HepG2 (cell line): ENCODE data around the gene TAB2. TPM values are rescaled to one million over a fixed set of nuclear protein-coding genes. Genes with fewer than 3 reads are reported as not detected.

Experiments used
- ATAC-seq: fragments of 200-7000 bp; cut with Tn5 transposase; 3 replicates; pipeline ENCODE4 v1.9.1; 2020; ENCODE audit warnings: mild to moderate bottlenecking, moderate library complexity
- BruUV-seq: library from RNA; stranded (reverse); fragments of 400-500 nt; replicated peaks from 2 replicates; lab custom pipeline; 2021; lab: Mats Ljungman, UMichigan
- CTCF ChIA-PET: fragments of 300-600 bp; formaldehyde crosslinking; extraction: SDS; loops from one replicate; lab custom pipeline; 2021; ENCODE audit warnings: low total read pairs, inconsistent platforms, low intra/inter-chr PET ratio; lab: Yijun Ruan, JAX
- POLR2A ChIA-PET: fragments of 350-600 bp; sonication (Branson Sonifier 250); formaldehyde crosslinking; loops from one replicate; lab custom pipeline; 2020; ENCODE audit warnings: antibody characterized with exemption, inconsistent platforms; lab: Yijun Ruan, JAX
- DNase-seq: peaks from one replicate; pipeline ENCODE4 v3.0.0-alpha.2; 2015; ENCODE audit warnings: low spot score
- FAIRE-seq: peaks from 3 replicates; lab custom pipeline; 2011; peaks lifted over from hg19 to GRCh38; lab: Jason Lieb, UNC
- H2AFZ ChIP-seq: one replicate; pipeline ENCODE4 v1.6.1; 2011; ENCODE audit warnings: low read length, inconsistent platforms
- H3K27ac ChIP-seq: fragments of 300-600 bp; 3 replicates; pipeline ENCODE4 v1.8.0; 2011; ENCODE audit warnings: mixed run types, mild to moderate bottlenecking, mixed read lengths, low read length, inconsistent platforms; ENCODE audit not compliant: insufficient read depth; ENCODE audit errors: extremely low read length
- H3K27me3 ChIP-seq, 2 experiments: fragments of 200-600 bp in 1 of 2; 2 replicates in 1 of 2; 3 replicates in 1 of 2; pipeline versions ENCODE4 v1.6.0 to v1.8.0; 2011; ENCODE audit warnings: low read length in 2 of 2, mild to moderate bottlenecking in 2 of 2, moderate library complexity in 2 of 2, inconsistent platforms in 1 of 2; ENCODE audit not compliant: insufficient read depth in 2 of 2, control insufficient read depth in 1 of 2
- H3K36me3 ChIP-seq, 2 experiments: fragments of 200-600 bp in 1 of 2; replicated peaks in 1 of 2; 2 replicates in 1 of 2; 3 replicates in 1 of 2; pipeline versions ENCODE4 v1.5.1 to v1.8.0; 2011; ENCODE audit warnings: low read length in 2 of 2, inconsistent platforms in 1 of 2; ENCODE audit not compliant: insufficient read depth in 2 of 2, control insufficient read depth in 1 of 2
- H3K4me1 ChIP-seq: 2 replicates; pipeline ENCODE4 v1.5.1; 2012; ENCODE audit warnings: low read length, inconsistent platforms; ENCODE audit not compliant: insufficient read depth
- H3K4me2 ChIP-seq: 2 replicates; pipeline ENCODE4 v1.6.0; 2011; ENCODE audit warnings: low read depth, low read length, inconsistent platforms
- H3K4me3 ChIP-seq, 3 experiments: fragments of 200-600 bp in 1 of 3; sonication (generic), shearing (Covaris generic) in 1 of 3; replicated peaks in 1 of 3; 2 replicates each; pipeline ENCODE4 v1.5.1; 2011 to 2016; ENCODE audit warnings: low read length in 3 of 3, inconsistent platforms in 2 of 3, low read depth in 2 of 3, mild to moderate bottlenecking in 2 of 3, control low read depth in 1 of 3, mixed read lengths in 1 of 3; ENCODE audit not compliant: insufficient read depth in 1 of 3
- H3K79me2 ChIP-seq: one replicate; pipeline ENCODE4 v1.6.1; 2011; ENCODE audit warnings: low read length, inconsistent platforms; ENCODE audit not compliant: insufficient read depth
- H3K9ac ChIP-seq: 2 replicates; pipeline ENCODE4 v1.6.0; 2011; ENCODE audit warnings: mild to moderate bottlenecking, low read depth, low read length, inconsistent platforms; ENCODE audit not compliant: insufficient read depth
- H3K9me3 ChIP-seq: 2 replicates; pipeline ENCODE4 v1.5.1; 2012; ENCODE audit warnings: mild to moderate bottlenecking, low read length
- H4K20me1 ChIP-seq: 2 replicates; pipeline ENCODE4 v1.6.0; 2011; ENCODE audit warnings: inconsistent platforms, mild to moderate bottlenecking, low read length, moderate library complexity; ENCODE audit not compliant: insufficient read depth
- ADNP ChIP-seq: sonication (generic); formaldehyde crosslinking; IDR thresholded peaks from 2 replicates; pipeline ENCODE4 v1.4.0; 2020; ENCODE audit warnings: missing genetic modification reagents
- ATF1 ChIP-seq: IDR thresholded peaks from 2 replicates; pipeline ENCODE4 v1.6.1; 2016; ENCODE audit warnings: mild to moderate bottlenecking, control low read depth
- BHLHE40 ChIP-seq: IDR thresholded peaks from 2 replicates; pipeline ENCODE4 v1.6.1; 2011; ENCODE audit warnings: low read length, improper control_type of control experiment
- DPF2 ChIP-seq: sonication (generic); formaldehyde crosslinking; IDR thresholded peaks from 2 replicates; pipeline ENCODE4 v1.4.0; 2020; ENCODE audit warnings: mild to moderate bottlenecking, low read depth, missing genetic modification reagents, borderline replicate concordance
- FOXC1 ChIP-seq: sonication (generic); formaldehyde crosslinking; IDR thresholded peaks from 2 replicates; pipeline ENCODE4 v1.8.0; 2022; ENCODE audit warnings: mild to moderate bottlenecking, missing genetic modification reagents, borderline replicate concordance
- GRHL1 ChIP-seq: sonication (generic); formaldehyde crosslinking; conservative IDR thresholded peaks from 2 replicates; pipeline ENCODE4 v1.8.0; 2022; ENCODE audit warnings: missing genetic modification reagents
- MBNL3 ChIP-seq: fragments of 250-450 bp; sonication (Bioruptor Pico); conservative IDR thresholded peaks from 2 replicates; pipeline ENCODE4 v1.8.0; 2022; ENCODE audit warnings: mild to moderate bottlenecking, inconsistent platforms
- NR0B2 ChIP-seq: sonication (generic); formaldehyde crosslinking; IDR thresholded peaks from 2 replicates; pipeline ENCODE4 v1.4.0; 2020; ENCODE audit warnings: mild to moderate bottlenecking, missing genetic modification reagents
- NR2C2 ChIP-seq: sonication (generic); formaldehyde crosslinking; IDR thresholded peaks from 2 replicates; pipeline ENCODE4 v1.4.0; 2020; ENCODE audit warnings: missing genetic modification reagents, mild to moderate bottlenecking, moderate library complexity, borderline replicate concordance
- NR3C1 ChIP-seq: sonication (generic); formaldehyde crosslinking; IDR thresholded peaks from 2 replicates; pipeline ENCODE4 v1.4.0; 2020; ENCODE audit warnings: missing genetic modification reagents
- PRPF4 ChIP-seq: fragments of 200-400 bp; formaldehyde crosslinking; IDR thresholded peaks from 2 replicates; pipeline ENCODE4 v1.6.1; 2016; ENCODE audit warnings: low read length, low read depth; ENCODE audit not compliant: poor library complexity, severe bottlenecking
- RELA ChIP-seq: sonication (generic); formaldehyde crosslinking; IDR thresholded peaks from 2 replicates; pipeline ENCODE4 v1.4.0; 2020; ENCODE audit warnings: missing genetic modification reagents
- RFX1 ChIP-seq: fragments of 450-650 bp; IDR thresholded peaks from 2 replicates; pipeline ENCODE4 v1.6.1; 2017
- RFXANK ChIP-seq: IDR thresholded peaks from 2 replicates; pipeline ENCODE4 v1.6.1; 2016
- RXRB ChIP-seq: IDR thresholded peaks from 2 replicates; pipeline ENCODE4 v1.6.1; 2016; ENCODE audit warnings: borderline replicate concordance, missing genetic modification reagents, missing compliant biosample characterization
- SMARCC2 ChIP-seq: fragments of 450-650 bp; IDR thresholded peaks from 2 replicates; pipeline ENCODE4 v1.6.1; 2017; ENCODE audit warnings: antibody characterized with exemption, mild to moderate bottlenecking
- SRF ChIP-seq: IDR thresholded peaks from 2 replicates; pipeline ENCODE4 v1.6.1; 2011; ENCODE audit warnings: mild to moderate bottlenecking, low read depth, low read length, moderate library complexity
- SRY ChIP-seq: sonication (generic); formaldehyde crosslinking; IDR thresholded peaks from 2 replicates; pipeline ENCODE4 v1.8.0; 2022; ENCODE audit warnings: mild to moderate bottlenecking, missing genetic modification reagents
- ZKSCAN1 ChIP-seq: fragments of 150-350 bp; IDR thresholded peaks from 2 replicates; pipeline ENCODE4 v1.6.1; 2014; ENCODE audit warnings: low read length
- ZNF543 ChIP-seq: sonication (generic); formaldehyde crosslinking; IDR thresholded peaks from 2 replicates; pipeline ENCODE4 v1.4.0; 2020; ENCODE audit warnings: mild to moderate bottlenecking, missing genetic modification reagents
- ZNF709 ChIP-seq: sonication (generic); formaldehyde crosslinking; IDR thresholded peaks from 2 replicates; pipeline ENCODE4 v1.5.0; 2020; ENCODE audit warnings: mild to moderate bottlenecking, missing genetic modification reagents
- ZNF724P ChIP-seq: sonication (generic); formaldehyde crosslinking; IDR thresholded peaks from 2 replicates; pipeline ENCODE4 v1.8.0; 2022; ENCODE audit warnings: missing genetic modification reagents, borderline replicate concordance
- ZNF83 ChIP-seq: sonication (generic); formaldehyde crosslinking; IDR thresholded peaks from 2 replicates; pipeline ENCODE4 v1.4.0; 2020; ENCODE audit warnings: missing genetic modification reagents, mild to moderate bottlenecking, borderline replicate concordance
- WGBS: methylation state at CpG from one replicate; pipeline ENCODE4 v1.1.6; 2017; ENCODE audit warnings: low lambda C conversion rate; 5-methylcytosine and 5-hydroxymethylcytosine counted together
- in situ Hi-C: cut with HindIII; loops from 2 replicates; pipeline ENCODE4 v1.10.0; 2017; ENCODE audit warnings: low pct_unique_long_range_greater_than_20kb; ENCODE audit not compliant: extremely low pct_ligation_motif_present
- intact Hi-C: fragments of 100-400 bp; cut with micrococcal nuclease; formaldehyde crosslinking; loops from one replicate; pipeline ENCODE4 v1.10.0; 2022; ENCODE audit not compliant: unreplicated experiment
- polyA plus RNA-seq, 8 experiments: library from polyadenylated mRNA; depleted of rRNA in 3 of 8; stranded (reverse) in 7 of 8; unstranded in 1 of 8; fragments of >200 nt; fragmentation: Illumina TruSeq in 4 of 8; extraction: Trizol in 4 of 8; gene quantifications; 2 replicates each; pipeline versions ENCODE4 v1.2.1 to v1.2.3, GENCODE V29; 2011 to 2016; ENCODE audit warnings: low read depth in 4 of 8, missing spikeins in 1 of 8, mixed read lengths in 1 of 8; ENCODE audit not compliant: insufficient read depth in 1 of 8
- total RNA-seq, 5 experiments: library from RNA; depleted of rRNA; stranded (reverse); fragments of >200 nt; fragmentation: Illumina TruSeq; extraction: Trizol; gene quantifications; 2 replicates each; pipeline ENCODE4 v1.2.3, GENCODE V29; 2016; ENCODE audit warnings: low read depth in 1 of 5

TAB2 gene
- total and polyA plus RNA-seq, 2 of the 13 experiments (the other 11 are each of a cell fraction or from before 2014, with no cell fraction given), result 23.7 to 50.2 TPM

GRCh38 chr6:149275621-149276020 is 41.9 kb upstream of the TAB2 start:
- no peaks in the 10 kb centered on the region for H3K79me2 ChIP-seq
- DNase-seq, result no peak
- H2AFZ ChIP-seq, result no peak overlapping the region
- ATAC-seq, result no peak
- H3K9me3 ChIP-seq, result no peaks in the 10 kb centered on the region
- CTCF ChIA-PET, result no interaction called here
- intact Hi-C loops, result no loop called here
- H3K27me3 ChIP-seq, result peaks cover 0 to 21% of the 10 kb centered on the region in 2 experiments; a peak in 2 of 5 replicates
- in situ Hi-C loops, result no loop called here
- no peak for FAIRE-seq
- TF ChIP-seq FOXC1 (CRISPR knock-in tag) (no peak), MBNL3 (CRISPR knock-in tag) (no peak), RELA (CRISPR knock-in tag) (no peak), RFX1 (no peak), ZKSCAN1 (no peak), NR0B2 (CRISPR knock-in tag) (no peak), ZNF724P (no peak), ZNF709 (no peak), ZNF543 (CRISPR knock-in tag) (no peak), RXRB (no peak), DPF2 (CRISPR knock-in tag) (no peak)
- 11% methylated on average over 3 of the region's 3 CpGs for WGBS
- H3K36me3 ChIP-seq, result no peaks in the 10 kb centered on the region
- no peak overlapping the region for H3K9ac ChIP-seq
- H4K20me1 ChIP-seq, result no peaks in the 10 kb centered on the region
- no peak overlapping the region for H3K4me2 ChIP-seq
- BruUV-seq, result no TSS peak
- no peak overlapping the region for H3K4me3 ChIP-seq
- POLR2A ChIA-PET, result no interaction called here
- H3K27ac ChIP-seq, result no peak overlapping the region
- H3K4me1 ChIP-seq, result no peaks in the 10 kb centered on the region

GRCh38 chr6:149277621-149278020 is 39.9 kb upstream of the TAB2 start:
- Histone ChIP-seq H3K27ac (no peak overlapping the region), H3K4me2 (no peak overlapping the region), H3K36me3 (no peaks in the 10 kb centered on the region), H3K27me3 (peaks cover 0 to 11% of the 10 kb centered on the region in 2 experiments; a peak in 1 of 5 replicates), H2AFZ (no peak overlapping the region), H3K4me1 (no peaks in the 10 kb centered on the region), H4K20me1 (no peaks in the 10 kb centered on the region), H3K79me2 (no peaks in the 10 kb centered on the region), H3K4me3 (no peak overlapping the region), H3K9ac (no peak overlapping the region), H3K9me3 (no peaks in the 10 kb centered on the region)
- no peak for DNase-seq
- in situ Hi-C loops (no loop called here), intact Hi-C loops (no loop called here)
- ChIA-PET CTCF (no interaction called here), POLR2A (no interaction called here)
- BruUV-seq, result no TSS peak
- no peak for FAIRE-seq
- no peak for ATAC-seq
- TF ChIP-seq NR2C2 (CRISPR knock-in tag) (no peak), ATF1 (CRISPR knock-in tag) (no peak), SRF (no peak), SMARCC2 (no peak), GRHL1 (CRISPR knock-in tag) (no peak), RFXANK (CRISPR knock-in tag) (no peak), SRY (CRISPR knock-in tag) (no peak), NR3C1 (CRISPR knock-in tag) (no peak), BHLHE40 (no peak), PRPF4 (no peak), ZNF83 (CRISPR knock-in tag) (no peak), ADNP (CRISPR knock-in tag) (no peak)
